ENCODE data around the gene PHACTR2. TPM values are rescaled to one million over a fixed set of nuclear protein-coding genes. Genes with fewer than 3 reads are reported as not detected.
A peak's percentile ranks its signal among the peaks of the same experiment; 100 is the strongest.

PHACTR2 gene
- total RNA-seq, 6 donors from 2014 or later = 68.1 to 133 (median 109) TPM

- Histone ChIP-seq H3K9me3 (no peaks in the 10 kb centered on the region), H3K36me3 (peaks cover 0 to 14% (median 0%) of the 10 kb centered on the region in 4 donors), H3K4me3 (no peak overlapping the region), H3K27ac (no peak overlapping the region), H3K27me3 (no peaks in the 10 kb centered on the region), H3K4me1 (peaks cover 9 to 36% (median 18%) of the 10 kb centered on the region in 4 donors)
- WGBS, 2 donors = 83 to 89% methylated on average over 5 of the region's 5 CpGs
- DNase-seq (no peak), ATAC-seq (ENCODE audit: low FRiP score in 2 of 2) (no peak)
- no peak for TF ChIP-seq EP300 (IDR thresholded peaks at IDR 0.05)
- TF ChIP-seq POLR2A (IDR thresholded peaks at IDR 0.05) = no peak
- TF ChIP-seq CTCF (IDR thresholded peaks at IDR 0.05) = no peak
- TF ChIP-seq POLR2AphosphoS5 (IDR thresholded peaks at IDR 0.05) = no peak
Measured at GRCh38 chr6:143757346-143757832, 79.6 kb downstream of the PHACTR2 start.

- no peak overlapping the region for H3K27ac ChIP-seq
- H3K36me3 ChIP-seq = peaks cover 0 to 14% (median 0%) of the 10 kb centered on the region in 4 donors
- peaks cover 9 to 36% (median 18%) of the 10 kb centered on the region in 4 donors for H3K4me1 ChIP-seq
- DNase-seq (no peak), ATAC-seq (ENCODE audit: low FRiP score in 2 of 2) (no peak)
- no peaks in the 10 kb centered on the region for H3K27me3 ChIP-seq
- TF ChIP-seq EP300 (IDR thresholded peaks at IDR 0.05) (no peak), POLR2AphosphoS5 (IDR thresholded peaks at IDR 0.05) (no peak), CTCF (IDR thresholded peaks at IDR 0.05) (no peak), POLR2A (IDR thresholded peaks at IDR 0.05) (no peak)
- H3K4me3 ChIP-seq = no peak overlapping the region
- H3K9me3 ChIP-seq = no peaks in the 10 kb centered on the region
Measured at GRCh38 chr6:143758551-143758950, 80.8 kb downstream of the PHACTR2 start.

- Histone ChIP-seq H3K27ac (peak overlapping the region in 2 of 4 donors; percentile 42 to 53), H3K27me3 (no peaks in the 10 kb centered on the region), H3K4me3 (no peak overlapping the region), H3K9me3 (no peaks in the 10 kb centered on the region), H3K4me1 (peaks cover 9 to 26% (median 14%) of the 10 kb centered on the region in 4 donors), H3K36me3 (peaks cover 0 to 18% (median 0%) of the 10 kb centered on the region in 4 donors)
- WGBS, 2 donors = 50 to 57% methylated on average over 3 of the region's 3 CpGs
- DNase-seq (no peak), ATAC-seq (ENCODE audit: low FRiP score in 2 of 2) (peak in 1 of 2 donors; percentile 71)
- TF ChIP-seq CTCF (IDR thresholded peaks at IDR 0.05) = no peak
- no peak for TF ChIP-seq POLR2A (IDR thresholded peaks at IDR 0.05)
- no peak for TF ChIP-seq EP300 (IDR thresholded peaks at IDR 0.05)
- TF ChIP-seq POLR2AphosphoS5 (IDR thresholded peaks at IDR 0.05) = no peak
Measured at GRCh38 chr6:143759666-143760065, 81.9 kb downstream of the PHACTR2 start.

GRCh38 chr6:143761074-143761473, 83.3 kb downstream of the PHACTR2 start:
- Histone ChIP-seq H3K27ac (no peak overlapping the region), H3K27me3 (no peaks in the 10 kb centered on the region), H3K9me3 (no peaks in the 10 kb centered on the region), H3K4me1 (peaks cover 5 to 13% (median 11%) of the 10 kb centered on the region in 4 donors), H3K4me3 (no peak overlapping the region), H3K36me3 (peaks cover 0 to 31% (median 3%) of the 10 kb centered on the region in 4 donors)
- no peak for ATAC-seq (ENCODE audit: low FRiP score in 2 of 2)
- no peak for DNase-seq
- TF ChIP-seq POLR2A (IDR thresholded peaks at IDR 0.05) (no peak), EP300 (IDR thresholded peaks at IDR 0.05) (no peak), POLR2AphosphoS5 (IDR thresholded peaks at IDR 0.05) (no peak), CTCF (IDR thresholded peaks at IDR 0.05) (no peak)

GRCh38 chr6:143762126-143762525, 84.4 kb downstream of the PHACTR2 start:
- 90 to 92% methylated on average over 3 of the region's 3 CpGs for WGBS, 2 donors
- no peak for ATAC-seq (ENCODE audit: low FRiP score in 2 of 2)
- Histone ChIP-seq H3K36me3 (peaks cover 0 to 38% (median 3%) of the 10 kb centered on the region in 4 donors), H3K4me3 (no peak overlapping the region), H3K27ac (no peak overlapping the region), H3K27me3 (no peaks in the 10 kb centered on the region), H3K9me3 (no peaks in the 10 kb centered on the region), H3K4me1 (peaks cover 5 to 16% (median 11%) of the 10 kb centered on the region in 4 donors)
- no peak for DNase-seq
- no peak for TF ChIP-seq POLR2A (IDR thresholded peaks at IDR 0.05)

Data from upper lobe of left lung (tissue), 6 donors.